GM10847 (cell line): ENCODE measurements around the gene OSBPL5.

ENCODE experiments used
- POLR2A ChIP-seq: IDR thresholded peaks from 2 replicates; pipeline ENCODE4 v1.6.1; 2011; ENCODE audit not compliant: insufficient read length; ENCODE audit errors: extremely low read depth

Gene OSBPL5

DNA sequence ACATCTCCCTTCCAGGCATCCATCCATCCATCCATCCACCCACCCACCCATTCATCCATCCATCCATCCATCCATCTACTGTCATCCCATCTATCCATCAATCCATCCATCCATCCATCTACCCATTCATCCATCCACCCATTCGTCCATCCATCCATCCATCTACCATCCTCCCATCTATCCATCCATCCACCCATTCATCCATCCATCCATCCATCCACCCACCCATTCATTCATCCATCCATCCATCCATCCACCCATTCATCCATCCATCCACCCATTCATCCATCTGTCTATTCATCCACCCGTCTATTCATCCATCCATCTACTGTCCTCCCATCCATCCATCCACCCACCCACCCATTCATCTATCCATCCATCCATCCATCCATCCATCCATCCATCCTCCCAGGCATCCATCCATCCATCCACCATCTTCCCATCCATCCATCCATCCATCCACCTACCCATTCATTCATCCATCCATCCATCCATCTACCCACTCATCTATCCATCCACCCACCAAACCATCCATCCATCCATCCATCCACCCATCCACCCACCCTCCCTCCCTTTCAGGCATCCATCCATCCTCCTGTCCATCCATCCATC is 33.7 kb downstream of the OSBPL5 start:
- TF ChIP-seq POLR2A: no peak

DNA sequence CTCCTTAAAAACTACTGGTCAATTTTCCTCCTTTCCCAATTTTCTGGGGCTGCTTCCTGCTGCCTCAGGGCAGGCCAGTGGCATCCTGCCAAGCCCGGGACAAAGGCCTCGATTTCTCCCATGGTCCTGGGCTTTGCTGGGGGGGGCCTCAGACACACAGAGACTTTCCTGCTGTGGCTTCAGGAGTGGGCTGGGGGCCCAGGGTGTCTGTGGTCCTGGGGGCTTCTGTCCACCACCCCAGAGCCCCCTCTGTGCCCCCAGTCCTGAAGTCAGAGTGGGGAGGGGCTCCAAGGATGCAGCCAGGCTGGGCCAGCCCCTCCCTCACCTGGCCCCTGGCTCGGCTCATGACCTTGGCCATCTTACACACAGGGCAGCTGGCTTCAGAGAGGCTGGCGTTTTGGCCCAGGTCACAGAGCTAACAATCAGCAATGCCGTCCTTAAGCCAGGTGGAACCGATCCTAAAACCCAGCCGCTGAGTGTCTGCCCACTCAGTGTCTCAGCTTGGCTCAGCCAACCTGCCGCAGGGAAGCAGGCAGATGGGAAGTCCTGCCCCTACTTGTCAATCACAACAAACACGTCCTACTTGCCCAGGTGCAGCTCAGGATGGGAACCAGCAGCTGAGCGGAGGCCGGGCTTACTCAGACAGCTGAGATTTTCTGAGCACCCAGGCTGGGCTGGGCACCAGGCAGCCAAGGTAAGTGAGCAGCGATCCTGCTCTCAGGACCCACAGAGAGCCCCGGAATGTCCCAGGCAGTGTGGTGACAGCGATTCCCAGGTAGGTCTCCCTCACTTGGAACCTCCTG is 34.6 kb downstream of the OSBPL5 start:
- no peak for TF ChIP-seq POLR2A

DNA sequence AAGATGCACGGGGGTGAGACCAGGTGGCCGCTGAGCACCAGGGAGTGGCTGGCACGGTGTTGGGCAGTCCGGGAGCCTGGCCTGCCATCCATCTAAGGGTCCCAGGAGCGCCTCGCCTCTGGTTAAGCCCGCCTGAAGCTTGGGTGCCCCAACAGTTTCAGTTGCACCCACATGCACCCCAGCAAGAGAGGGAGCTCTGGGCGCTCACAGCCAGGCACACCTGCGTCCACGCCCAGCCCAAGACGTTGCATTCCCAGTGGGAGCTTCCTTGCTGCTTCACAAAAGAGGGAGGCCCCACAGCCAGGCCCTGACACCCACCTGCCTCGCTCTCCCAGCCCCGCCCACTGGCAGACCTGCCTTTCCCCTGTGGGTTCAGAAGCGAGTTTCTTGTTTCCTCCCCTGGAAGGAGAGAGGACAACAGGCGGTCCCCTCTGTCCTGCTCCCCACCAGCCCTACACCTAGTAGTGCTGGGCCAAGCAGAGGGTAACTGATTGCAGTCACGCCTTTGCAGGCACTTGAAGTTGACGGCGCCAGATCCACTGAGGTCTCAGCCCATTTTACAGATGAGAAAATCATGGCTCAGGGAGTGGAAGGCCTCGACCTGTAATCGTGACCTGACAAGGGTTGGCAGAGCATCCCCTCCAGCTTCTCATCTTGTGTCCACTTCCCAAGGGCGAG is 35.4 kb downstream of the OSBPL5 start:
- TF ChIP-seq POLR2A: no peak

DNA sequence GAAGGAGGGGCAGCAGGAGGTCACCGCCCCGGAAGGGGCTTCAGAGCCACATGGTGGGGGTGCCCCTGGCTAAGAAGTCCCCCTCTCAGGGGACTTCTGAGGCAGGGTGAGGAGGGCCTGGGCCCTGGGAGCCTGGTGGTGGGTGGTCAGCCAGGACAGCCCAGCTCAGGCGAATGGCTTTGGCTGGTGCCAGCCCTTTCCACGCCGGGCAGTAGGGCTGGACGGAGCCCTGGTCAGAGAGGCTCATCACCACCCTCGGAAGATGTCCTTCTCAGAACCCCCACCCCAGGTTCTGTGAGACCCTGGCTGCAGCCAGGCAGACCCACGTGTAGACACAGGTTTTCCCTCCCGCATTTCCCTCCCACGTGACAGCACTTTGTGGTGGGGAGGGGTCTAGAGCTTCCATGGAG is 35.9 kb downstream of the OSBPL5 start:
- no peak for TF ChIP-seq POLR2A

DNA sequence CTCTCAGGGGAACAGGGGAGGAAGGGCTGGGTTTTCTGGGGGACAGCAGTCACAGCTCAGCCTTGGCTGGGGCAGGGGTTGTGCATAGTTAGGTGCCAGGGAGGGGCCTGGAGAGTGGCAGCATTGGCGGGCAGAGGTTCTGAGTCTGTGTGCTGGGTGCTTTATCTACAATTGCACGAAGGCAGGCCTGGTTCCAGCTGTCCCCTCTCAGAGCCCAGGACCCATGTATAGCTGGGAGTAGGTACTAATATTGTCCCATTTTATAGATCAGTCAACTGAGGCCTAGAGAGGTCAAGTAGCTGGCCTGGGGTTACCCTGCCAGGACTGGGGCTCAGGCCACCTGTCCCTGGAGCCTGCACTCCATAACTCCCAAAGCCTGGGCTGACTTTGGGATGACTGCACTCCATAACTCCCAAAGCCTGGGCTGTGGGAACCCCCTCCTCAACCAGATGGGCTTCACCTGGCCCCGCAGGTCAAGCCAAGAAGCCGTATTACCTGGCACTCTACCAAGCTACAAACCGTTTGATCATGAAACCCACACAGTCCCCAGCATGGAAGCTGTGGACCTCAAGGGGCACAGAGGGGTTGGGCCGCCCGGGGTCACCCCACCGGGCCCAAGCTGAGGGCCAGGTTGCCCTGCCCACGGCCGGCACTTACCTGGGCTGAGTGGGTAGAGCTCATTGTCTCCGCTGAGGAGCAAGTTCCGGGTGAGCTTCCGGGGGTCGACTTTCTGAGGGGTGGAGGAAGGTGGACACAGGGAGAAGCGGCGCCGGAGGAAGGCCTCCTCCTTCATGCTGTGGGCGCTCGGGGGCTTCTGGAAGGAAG is 36.5 kb downstream of the OSBPL5 start:
- no peak for TF ChIP-seq POLR2A

DNA sequence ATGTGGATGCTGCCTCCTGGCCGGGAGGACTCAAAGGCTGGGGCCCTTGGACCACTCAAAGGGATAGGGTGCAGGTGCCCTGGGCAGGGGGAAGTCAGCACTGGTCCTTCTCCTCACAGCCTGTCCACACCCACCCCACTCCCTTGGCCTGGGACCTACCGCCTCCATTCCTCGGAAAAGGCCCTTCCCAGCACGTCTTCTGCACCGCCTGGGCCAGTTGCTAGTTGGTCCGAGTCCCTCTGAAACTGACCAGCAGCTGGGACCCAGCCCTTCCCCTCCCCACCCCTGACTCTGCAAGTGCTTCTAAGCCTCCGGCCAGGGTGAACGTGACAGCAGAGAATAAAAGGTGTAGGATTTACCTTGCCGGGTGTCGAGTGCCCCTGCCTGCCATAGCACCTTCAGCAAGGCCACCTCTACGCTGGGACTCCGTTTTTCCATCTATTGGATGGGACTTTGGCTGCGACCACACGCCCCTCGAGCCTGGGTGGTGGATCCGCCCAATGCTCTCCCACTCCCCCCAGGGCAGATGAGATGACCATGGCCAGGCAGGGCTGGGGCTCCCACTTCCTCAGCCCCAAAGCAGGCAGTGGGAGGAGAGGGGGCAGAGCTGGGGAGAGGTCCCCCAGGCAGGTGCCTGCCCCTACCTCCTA is 37.3 kb downstream of the OSBPL5 start:
- no peak for TF ChIP-seq POLR2A

DNA sequence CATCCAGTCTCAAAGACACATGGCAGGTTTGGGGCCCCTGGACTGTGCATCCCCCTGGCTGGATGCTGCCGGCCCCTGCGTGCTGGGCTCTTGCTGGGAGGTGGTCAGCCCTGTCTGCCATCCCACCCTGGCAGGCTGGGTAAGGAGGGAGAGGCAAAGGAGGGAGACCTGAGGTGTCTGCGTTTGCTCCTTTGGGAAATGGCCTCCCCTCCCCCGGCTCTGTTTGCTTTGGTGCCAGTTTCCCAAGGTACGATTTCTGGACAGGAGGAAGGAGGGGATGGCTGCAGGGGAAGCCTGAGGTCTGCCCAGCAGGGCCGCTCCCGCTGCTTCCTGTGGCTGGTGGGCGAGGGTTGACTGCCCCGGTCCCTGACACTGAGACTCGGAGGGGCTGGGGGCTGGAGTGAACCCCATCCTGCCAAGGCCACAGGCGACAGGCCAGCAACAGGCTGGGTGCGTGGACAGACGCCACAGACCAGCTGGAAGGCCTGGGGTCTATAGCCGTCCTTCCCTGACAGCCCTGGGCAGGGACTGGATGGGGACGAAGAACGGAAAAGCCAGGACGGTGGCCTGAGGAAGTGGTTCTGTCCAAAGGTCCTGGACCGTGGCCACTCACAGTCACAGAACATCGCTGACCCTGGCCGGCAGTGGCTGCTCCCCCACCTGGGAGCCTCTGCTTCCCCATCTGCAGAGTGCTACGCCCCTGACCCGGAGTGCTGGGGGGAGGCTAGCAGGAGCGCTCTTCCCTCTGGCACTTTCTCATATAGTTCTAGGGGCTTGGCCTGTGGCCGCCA is 38.0 kb downstream of the OSBPL5 start:
- no peak for TF ChIP-seq POLR2A

DNA sequence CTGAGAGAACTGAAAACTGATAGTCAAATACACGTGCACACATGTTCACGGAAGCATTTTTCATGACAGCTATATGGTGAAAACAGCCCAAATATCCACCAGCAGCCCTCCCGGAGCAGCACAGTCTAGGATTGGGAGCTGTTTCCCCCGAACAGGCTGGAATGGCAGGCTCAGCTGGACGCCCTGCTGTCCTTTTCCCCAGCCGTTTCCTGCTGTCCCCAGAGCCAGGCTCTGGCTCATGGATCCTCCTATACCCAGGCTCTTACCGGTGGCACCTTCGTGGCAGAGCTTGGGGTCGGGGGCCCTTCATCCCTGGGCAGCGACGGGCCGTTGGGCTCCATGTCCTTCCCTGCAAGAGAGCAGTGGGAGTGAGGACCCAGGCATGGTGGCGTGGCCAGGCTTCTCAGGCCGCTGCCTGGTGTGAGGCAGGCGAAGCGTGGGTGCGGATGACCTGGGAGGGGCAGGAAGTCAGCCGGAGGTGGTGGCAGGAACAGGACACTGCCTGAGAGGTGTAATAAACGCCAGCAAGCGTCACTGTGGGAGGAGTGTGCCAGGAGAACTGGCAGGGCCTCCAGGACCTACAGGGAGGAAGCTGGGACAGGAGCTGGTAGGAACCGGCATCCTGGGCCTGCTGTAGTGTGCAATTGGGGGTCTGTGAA is 38.8 kb downstream of the OSBPL5 start:
- TF ChIP-seq POLR2A: no peak

DNA sequence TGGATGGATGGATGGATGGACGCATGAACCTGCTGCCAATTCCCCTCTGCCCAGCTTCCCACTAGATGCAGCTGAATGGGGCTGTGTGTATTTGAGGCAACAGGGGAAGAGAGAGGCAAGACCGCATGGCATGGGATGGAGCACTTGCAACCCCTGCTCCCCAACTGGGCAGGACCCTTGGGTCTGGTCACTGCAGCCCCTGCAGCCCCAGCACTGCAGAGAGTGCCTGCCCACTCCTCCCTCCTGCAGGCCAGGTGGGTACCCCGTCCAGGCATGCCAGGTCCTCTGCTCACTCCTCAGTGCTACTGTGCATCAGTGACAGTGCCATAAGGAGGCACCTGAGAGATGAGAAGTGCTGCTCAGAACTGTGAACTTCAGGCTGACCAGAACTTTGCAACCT is 40.3 kb downstream of the OSBPL5 start:
- no peak for TF ChIP-seq POLR2A

DNA sequence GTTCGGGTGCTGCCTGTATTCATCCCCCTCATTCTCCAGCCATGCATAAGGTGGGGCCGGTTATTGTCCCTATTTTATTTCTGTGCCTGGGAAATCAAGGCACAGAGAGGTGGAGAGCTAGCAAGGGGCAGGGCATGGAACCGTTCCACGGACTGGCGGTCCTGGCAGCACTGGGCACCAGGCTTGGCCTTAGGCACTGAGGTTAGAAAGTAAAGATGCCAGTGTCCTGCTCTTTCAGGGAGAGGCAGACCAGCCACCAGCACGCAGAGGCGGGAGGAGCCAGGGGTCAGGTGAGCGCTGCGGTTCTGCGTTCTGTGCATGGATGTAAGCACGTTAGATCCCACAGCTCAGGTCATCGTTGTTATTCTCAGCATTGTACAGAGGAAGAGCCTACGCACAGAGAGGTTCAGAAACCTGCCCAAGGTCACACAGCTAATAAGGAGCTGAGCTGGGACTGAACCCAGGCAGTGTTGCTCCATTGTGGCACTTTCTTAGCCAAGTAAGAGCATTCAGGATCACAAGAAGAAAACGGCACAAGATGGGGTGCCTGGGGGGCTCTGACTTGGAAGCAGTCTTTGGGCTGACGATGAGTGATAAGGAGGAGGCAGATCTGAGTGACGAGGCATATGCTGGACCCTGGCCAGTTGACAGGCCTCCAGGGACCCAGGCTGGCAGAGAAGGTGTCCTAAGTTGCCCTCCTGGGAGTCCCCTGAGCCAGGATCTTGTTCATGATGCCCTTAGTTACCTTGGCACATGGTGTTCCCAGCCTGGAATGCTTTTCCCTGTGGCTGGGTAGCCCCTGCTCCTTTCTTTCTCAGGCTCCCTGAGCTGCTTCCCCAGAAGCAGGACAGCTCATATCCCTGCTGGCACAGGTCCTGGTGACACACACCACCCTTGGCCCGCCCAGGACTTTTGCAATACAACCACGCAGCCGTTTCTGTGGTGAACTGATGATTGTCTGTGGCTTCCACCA is 41.1 kb downstream of the OSBPL5 start:
- TF ChIP-seq POLR2A: no peak

DNA sequence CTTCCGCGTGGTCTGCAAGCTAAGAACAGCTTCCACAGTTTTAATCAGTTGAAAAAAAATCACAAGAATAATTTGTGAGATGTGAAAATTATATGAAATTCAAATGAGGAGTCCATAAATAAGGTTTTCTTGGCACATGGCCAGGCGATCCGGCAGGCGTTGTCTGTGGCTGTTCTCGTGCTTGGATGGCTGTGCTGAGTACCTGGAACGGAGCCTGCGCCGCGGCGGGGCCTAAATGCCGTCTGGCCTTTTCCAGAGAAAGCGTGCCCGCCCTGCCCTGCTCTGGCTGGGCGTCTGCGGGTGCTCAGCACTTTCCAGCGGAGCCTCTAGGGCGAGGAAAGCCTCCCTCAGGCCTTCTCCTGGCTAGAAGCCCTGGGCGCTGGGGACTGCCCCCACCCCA is 41.8 kb downstream of the OSBPL5 start:
- no peak for TF ChIP-seq POLR2A

DNA sequence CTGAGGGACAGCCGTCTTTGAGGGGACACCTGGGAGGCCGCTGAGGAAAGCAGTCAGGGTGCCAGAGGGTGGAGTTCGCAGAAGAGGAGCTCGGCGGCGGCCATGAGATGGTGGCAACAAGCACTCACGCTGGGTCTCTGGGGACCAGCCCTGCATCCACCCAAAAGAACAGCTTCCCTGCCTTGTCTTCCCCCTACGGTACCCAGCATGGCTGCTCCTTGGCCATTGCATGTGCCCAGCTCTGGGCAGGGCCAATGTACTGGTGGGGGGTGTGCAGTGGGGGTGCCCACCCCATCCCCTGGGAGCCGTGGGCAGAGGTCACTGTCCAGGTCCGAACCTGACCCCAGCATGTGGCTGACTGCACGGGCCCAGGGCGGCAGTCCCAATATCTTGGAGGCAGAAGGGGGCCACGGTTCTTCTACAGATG is 42.3 kb downstream of the OSBPL5 start:
- TF ChIP-seq POLR2A: no peak
